ENCODE data around the gene DCAKD. TPM values are rescaled to one million over a fixed set of nuclear protein-coding genes. Genes with fewer than 3 reads are reported as not detected.
A peak's percentile ranks its signal among the peaks of the same experiment; 100 is the strongest.

DCAKD gene
- 21.9 TPM for polyA plus RNA-seq (2013, experiment 1 of 2)
- polyA plus RNA-seq (2013, experiment 2 of 2), result 22.4 TPM

- Histone ChIP-seq H3K9ac (ENCODE audit: low read length) (peak within 1 kb of the TSS; percentile 89), H2BK15ac (replicated peaks; ENCODE audit: low read depth) (peak within 1 kb of the TSS; percentile 89), H3K79me2 (ENCODE audit: control insufficient read depth, insufficient read depth, low read length) (peaks cover 11% of the 10 kb centered on the region), H4K5ac (ENCODE audit: low read length) (peak within 1 kb of the TSS; percentile 52), H2BK120ac (ENCODE audit: low read depth, low read length) (no peak within 1 kb of the TSS), H3K4me2 (ENCODE audit: low read length) (peak within 1 kb of the TSS; percentile 90), H3K79me1 (ENCODE audit: low read length) (peaks cover 9% of the 10 kb centered on the region), H3K4me3 (ENCODE audit: low read length) (peak within 1 kb of the TSS; percentile 63), H3K23ac (ENCODE audit: low read length) (peak within 1 kb of the TSS; percentile 66), H3K27ac (ENCODE audit: low read depth, low read length) (peak within 1 kb of the TSS; percentile 82), H3K27me3 (ENCODE audit: insufficient read depth, low read length, poor library complexity) (no peaks in the 10 kb centered on the region), H2AK5ac (ENCODE audit: low read length) (peak within 1 kb of the TSS; percentile 82), H3K18ac (ENCODE audit: low read length) (peak within 1 kb of the TSS; percentile 98), H3K4ac (ENCODE audit: low read depth, low read length) (peak within 1 kb of the TSS; percentile 73), H3K36me3 (ENCODE audit: control insufficient read depth, insufficient read depth, low read length) (peaks cover 1% of the 10 kb centered on the region), H4K8ac (ENCODE audit: low read depth, low read length) (peak within 1 kb of the TSS; percentile 59), H3K4me1 (ENCODE audit: control insufficient read depth, low read depth, low read length) (no peaks in the 10 kb centered on the region), H3K56ac (ENCODE audit: low read length) (peak within 1 kb of the TSS; percentile 94), H2BK5ac (ENCODE audit: low read length) (peak within 1 kb of the TSS; percentile 31)
- DNase-seq, result peak; percentile 99
- WGBS (ENCODE audit: extremely low coverage, insufficient coverage, low lambda C conversion rate), result no CpG with 5 or more reads among the region's 56 CpGs
Measured at GRCh38 chr17:45051060-45051719, at the start of gene DCAKD. Gene DCAKD (minus strand): TSS chr17:45051632. CDS start chr17:45034885, 16,747 bp downstream.

GRCh38 chr17:45098869-45099616 lies 47.6 kb upstream of the DCAKD start:
- Histone ChIP-seq H2BK120ac (ENCODE audit: low read depth, low read length) (no peak overlapping the region), H3K36me3 (ENCODE audit: control insufficient read depth, insufficient read depth, low read length) (peaks cover 27% of the 10 kb centered on the region), H2AK5ac (ENCODE audit: low read length) (no peak overlapping the region), H3K4me1 (ENCODE audit: control insufficient read depth, low read depth, low read length) (no peaks in the 10 kb centered on the region), H3K4me3 (ENCODE audit: low read length) (no peak overlapping the region), H3K56ac (ENCODE audit: low read length) (no peak overlapping the region), H3K23ac (ENCODE audit: low read length) (no peak overlapping the region), H3K9ac (ENCODE audit: low read length) (no peak overlapping the region), H2BK15ac (replicated peaks; ENCODE audit: low read depth) (no peak overlapping the region), H3K79me2 (ENCODE audit: control insufficient read depth, insufficient read depth, low read length) (no peaks in the 10 kb centered on the region), H3K27me3 (ENCODE audit: insufficient read depth, low read length, poor library complexity) (no peaks in the 10 kb centered on the region), H2BK5ac (ENCODE audit: low read length) (no peak overlapping the region), H3K79me1 (ENCODE audit: low read length) (no peaks in the 10 kb centered on the region), H3K18ac (ENCODE audit: low read length) (no peak overlapping the region), H4K8ac (ENCODE audit: low read depth, low read length) (no peak overlapping the region), H4K5ac (ENCODE audit: low read length) (no peak overlapping the region), H3K4ac (ENCODE audit: low read depth, low read length) (no peak overlapping the region), H3K4me2 (ENCODE audit: low read length) (no peak overlapping the region), H3K27ac (ENCODE audit: low read depth, low read length) (no peak overlapping the region)
- no CpG with 5 or more reads among the region's 9 CpGs for WGBS (ENCODE audit: extremely low coverage, insufficient coverage, low lambda C conversion rate)
- DNase-seq, result peak; percentile 92

- H3K9ac ChIP-seq (ENCODE audit: low read length), result no peak overlapping the region
- no peak overlapping the region for H3K23ac ChIP-seq (ENCODE audit: low read length)
- no peak overlapping the region for H2BK15ac ChIP-seq (replicated peaks; ENCODE audit: low read depth)
- no peak overlapping the region for H3K4me3 ChIP-seq (ENCODE audit: low read length)
- H3K56ac ChIP-seq (ENCODE audit: low read length), result no peak overlapping the region
- no peak overlapping the region for H2AK5ac ChIP-seq (ENCODE audit: low read length)
- no peaks in the 10 kb centered on the region for H3K4me1 ChIP-seq (ENCODE audit: control insufficient read depth, low read depth, low read length)
- H2BK120ac ChIP-seq (ENCODE audit: low read depth, low read length), result no peak overlapping the region
- H3K27me3 ChIP-seq (ENCODE audit: insufficient read depth, low read length, poor library complexity), result no peaks in the 10 kb centered on the region
- no peaks in the 10 kb centered on the region for H3K79me2 ChIP-seq (ENCODE audit: control insufficient read depth, insufficient read depth, low read length)
- H2BK5ac ChIP-seq (ENCODE audit: low read length), result no peak overlapping the region
- H4K5ac ChIP-seq (ENCODE audit: low read length), result no peak overlapping the region
- no peak overlapping the region for H3K18ac ChIP-seq (ENCODE audit: low read length)
- DNase-seq, result no peak
- H3K36me3 ChIP-seq (ENCODE audit: control insufficient read depth, insufficient read depth, low read length), result peaks cover 23% of the 10 kb centered on the region
- no peak overlapping the region for H3K4me2 ChIP-seq (ENCODE audit: low read length)
- H3K27ac ChIP-seq (ENCODE audit: low read depth, low read length), result no peak overlapping the region
- H3K4ac ChIP-seq (ENCODE audit: low read depth, low read length), result no peak overlapping the region
- no peaks in the 10 kb centered on the region for H3K79me1 ChIP-seq (ENCODE audit: low read length)
- H4K8ac ChIP-seq (ENCODE audit: low read depth, low read length), result no peak overlapping the region
- WGBS (ENCODE audit: extremely low coverage, insufficient coverage, low lambda C conversion rate), result no CpG with 5 or more reads among the region's 13 CpGs
Measured at GRCh38 chr17:45098081-45098868, 46.8 kb upstream of the DCAKD start.

GRCh38 chr17:45096926-45097325 lies 45.5 kb upstream of the DCAKD start:
- Histone ChIP-seq H3K4me3 (ENCODE audit: low read length) (no peak overlapping the region), H3K79me1 (ENCODE audit: low read length) (no peaks in the 10 kb centered on the region), H3K4ac (ENCODE audit: low read depth, low read length) (no peak overlapping the region), H4K5ac (ENCODE audit: low read length) (no peak overlapping the region), H3K4me2 (ENCODE audit: low read length) (no peak overlapping the region), H3K79me2 (ENCODE audit: control insufficient read depth, insufficient read depth, low read length) (no peaks in the 10 kb centered on the region), H2AK5ac (ENCODE audit: low read length) (no peak overlapping the region), H2BK5ac (ENCODE audit: low read length) (no peak overlapping the region), H3K27ac (ENCODE audit: low read depth, low read length) (no peak overlapping the region), H3K9ac (ENCODE audit: low read length) (no peak overlapping the region), H3K23ac (ENCODE audit: low read length) (no peak overlapping the region), H4K8ac (ENCODE audit: low read depth, low read length) (no peak overlapping the region), H2BK15ac (replicated peaks; ENCODE audit: low read depth) (no peak overlapping the region), H3K36me3 (ENCODE audit: control insufficient read depth, insufficient read depth, low read length) (peaks cover 23% of the 10 kb centered on the region), H3K27me3 (ENCODE audit: insufficient read depth, low read length, poor library complexity) (no peaks in the 10 kb centered on the region), H3K18ac (ENCODE audit: low read length) (no peak overlapping the region), H3K56ac (ENCODE audit: low read length) (no peak overlapping the region), H3K4me1 (ENCODE audit: control insufficient read depth, low read depth, low read length) (no peaks in the 10 kb centered on the region), H2BK120ac (ENCODE audit: low read depth, low read length) (no peak overlapping the region)
- no CpG with 5 or more reads among the region's 11 CpGs for WGBS (ENCODE audit: extremely low coverage, insufficient coverage, low lambda C conversion rate)
- DNase-seq, result no peak

- H3K36me3 ChIP-seq (ENCODE audit: control insufficient read depth, insufficient read depth, low read length), result peaks cover 24% of the 10 kb centered on the region
Measured at GRCh38 chr17:45096141-45096540, 44.7 kb upstream of the DCAKD start.

More at GRCh38 chr17:45096141-45096540, 44.7 kb upstream of the DCAKD start:
- no peak overlapping the region for H2BK5ac ChIP-seq (ENCODE audit: low read length)
- no CpG with 5 or more reads among the region's 3 CpGs for whole genome bisulfite sequencing (ENCODE audit: extremely low coverage, insufficient coverage, low lambda C conversion rate)
- no peak overlapping the region for H3K4ac ChIP-seq (ENCODE audit: low read depth, low read length)
- no peak overlapping the region for H2AK5ac ChIP-seq (ENCODE audit: low read length)
- H4K5ac ChIP-seq (ENCODE audit: low read length), result no peak overlapping the region
- no peak overlapping the region for H4K8ac ChIP-seq (ENCODE audit: low read depth, low read length)
- no peaks in the 10 kb centered on the region for H3K27me3 ChIP-seq (ENCODE audit: insufficient read depth, low read length, poor library complexity)
- no peak overlapping the region for H3K23ac ChIP-seq (ENCODE audit: low read length)
- no peak overlapping the region for H3K4me3 ChIP-seq (ENCODE audit: low read length)
- no peak overlapping the region for H3K4me2 ChIP-seq (ENCODE audit: low read length)
- H3K27ac ChIP-seq (ENCODE audit: low read depth, low read length), result no peak overlapping the region
- H3K18ac ChIP-seq (ENCODE audit: low read length), result no peak overlapping the region
- no peaks in the 10 kb centered on the region for H3K4me1 ChIP-seq (ENCODE audit: control insufficient read depth, low read depth, low read length)
- no peak overlapping the region for H2BK120ac ChIP-seq (ENCODE audit: low read depth, low read length)
- no peaks in the 10 kb centered on the region for H3K79me1 ChIP-seq (ENCODE audit: low read length)
- DNase-seq, result peak; percentile 54
- no peak overlapping the region for H2BK15ac ChIP-seq (replicated peaks; ENCODE audit: low read depth)
- H3K56ac ChIP-seq (ENCODE audit: low read length), result no peak overlapping the region
- H3K79me2 ChIP-seq (ENCODE audit: control insufficient read depth, insufficient read depth, low read length), result no peaks in the 10 kb centered on the region
- H3K9ac ChIP-seq (ENCODE audit: low read length), result no peak overlapping the region

Data from mesendoderm (in vitro differentiated cells).